Testis (tissue), 3 donors: ENCODE measurements around the gene ZNF727. TPM values are rescaled to one million over a fixed set of nuclear protein-coding genes. Genes with fewer than 3 reads are reported as not detected.
"Not testable (repeated sequence)": the region's sequence is repeated elsewhere in the genome, so short reads cannot be mapped to it uniquely, and the experiment has no call there.

Experiments
- DNase-seq: peaks from one replicate; pipeline ENCODE4 v3.0.0-alpha.2; 2019
- H3K27ac ChIP-seq, 2 donors: fragments of 200-600 bp; sonication (generic); one replicate each; pipeline ENCODE4 v1.5.1; 2019
- H3K27me3 ChIP-seq: fragments of 200-600 bp; sonication (generic); one replicate; pipeline ENCODE4 v1.5.1; 2019
- H3K36me3 ChIP-seq: fragments of 200-600 bp; sonication (generic); one replicate; pipeline ENCODE4 v1.5.1; 2017; ENCODE audit warnings: low read depth; ENCODE audit errors: missing control alignments
- H3K4me1 ChIP-seq: fragments of 200-600 bp; sonication (generic); one replicate; pipeline ENCODE4 v1.5.1; 2019
- H3K4me3 ChIP-seq, 2 donors: fragments of 200-600 bp; sonication (generic); one replicate each; pipeline ENCODE4 v1.5.1; 2017 to 2019
- H3K9me3 ChIP-seq: fragments of 200-600 bp; sonication (generic); one replicate; pipeline ENCODE4 v1.5.1; 2017
- CTCF ChIP-seq, 3 experiments: fragments of 450-650 bp in 2 of 3; fragments of 200-600 bp in 1 of 3; sonication (generic) in 1 of 3; IDR thresholded peaks; one replicate each; pipeline ENCODE4 v1.5.1; 2016 to 2019; ENCODE audit warnings: antibody characterized with exemption in 3 of 3, mild to moderate bottlenecking in 2 of 3, moderate library complexity in 1 of 3
- POLR2A ChIP-seq: fragments of 450-650 bp; IDR thresholded peaks from one replicate; pipeline ENCODE4 v1.6.1; 2017; ENCODE audit warnings: antibody characterized with exemption, mild to moderate bottlenecking, moderate library complexity
- WGBS, 2 donors: methylation state at CpG; one replicate each; pipeline ENCODE4 v1.1.5; 2018; 5-methylcytosine and 5-hydroxymethylcytosine counted together
- intact Hi-C: fragments of 100-400 bp; cut with DNase I; formaldehyde crosslinking; loops from one replicate; pipeline ENCODE4 v1.15.1; 2023; ENCODE audit warnings: low total_unique reads
- polyA plus RNA-seq: library from polyadenylated mRNA; stranded (reverse); fragments of 350-450 nt; fragmentation: Illumina TruSeq; extraction: RNeasy Lipid Tissue Mini Kit (QIAGEN cat#74804); gene quantifications from one replicate; pipeline ENCODE4 v1.2.3, GENCODE V29; 2014; ENCODE audit warnings: low read depth, low replicate concordance; ENCODE audit not compliant: insufficient read depth
- total RNA-seq, 2 donors: library from RNA; depleted of rRNA; stranded (reverse); fragments of >200 nt; gene quantifications; one replicate each; pipeline ENCODE4 v1.2.3, GENCODE V29; 2016

Gene ZNF727
- total and polyA plus RNA-seq, 3 donors from 2014 or later = 3.4 to 12.4 (median 12.1) TPM

- 14 to 23% methylated on average over 11 to 12 of the region's 12 CpGs for WGBS, 2 donors
- peak; percentile 22 for DNase-seq
- TF ChIP-seq POLR2A (no peak), CTCF (IDR thresholded peaks at IDR 0.05) (no peak)
- Histone ChIP-seq H3K27me3 (no peaks in the 10 kb centered on the region), H3K9me3 (no peaks in the 10 kb centered on the region), H3K36me3 (no peaks in the 10 kb centered on the region), H3K4me3 (peak overlapping the region; percentile 61 to 65), H3K27ac (peak overlapping the region; percentile 43 to 89), H3K4me1 (no peaks in the 10 kb centered on the region)
- intact Hi-C loops = no loop called here
Observed at GRCh38 chr7:64046041-64046389, 781 bp downstream of the ZNF727 start.

- WGBS, 2 donors = 79 to 82% methylated on average over 3 of the region's 3 CpGs
- intact Hi-C loops = not testable (repeated sequence)
Observed at GRCh38 chr7:64077837-64078698, 32.8 kb downstream of the ZNF727 start.

GRCh38 chr7:64078699-64078994 lies 33.4 kb downstream of the ZNF727 start:
- Histone ChIP-seq H3K36me3 (no peaks in the 10 kb centered on the region), H3K9me3 (no peaks in the 10 kb centered on the region)
- TF ChIP-seq POLR2A = no peak
- no peak for TF ChIP-seq CTCF (IDR thresholded peaks at IDR 0.05)

More at GRCh38 chr7:64077837-64078698, 32.8 kb downstream of the ZNF727 start:
- H3K9me3 ChIP-seq, H3K27ac ChIP-seq, H3K4me1 ChIP-seq, H3K36me3 ChIP-seq, H3K27me3 ChIP-seq, H3K4me3 ChIP-seq, DNase-seq: not testable (repeated sequence)

DNA sequence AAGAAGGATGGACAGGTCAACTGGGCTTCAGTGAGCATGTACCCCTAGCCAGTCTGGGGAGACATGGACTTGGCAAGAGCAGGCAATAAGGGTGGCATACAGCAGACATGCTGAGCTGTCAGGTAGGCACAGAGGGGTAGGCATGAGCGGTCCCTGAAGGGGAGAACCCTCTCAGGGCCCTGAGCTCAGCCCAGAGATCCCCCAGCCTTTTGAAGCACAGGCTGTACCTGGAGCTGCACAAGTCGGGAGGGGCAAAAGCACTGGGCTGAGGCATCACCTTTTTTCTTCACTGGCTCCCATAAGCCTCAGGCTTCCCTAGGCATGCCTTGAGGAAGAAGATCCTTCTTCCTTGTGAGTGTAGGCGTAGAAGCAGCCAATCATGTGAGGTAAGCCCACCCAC lies 42.3 kb downstream of the ZNF727 start:
- no peaks in the 10 kb centered on the region for H3K27me3 ChIP-seq
- intact Hi-C loops = no loop called here
- H3K4me1 ChIP-seq = no peaks in the 10 kb centered on the region
- H3K9me3 ChIP-seq = no peaks in the 10 kb centered on the region
- H3K27ac ChIP-seq = no peak overlapping the region
- no peaks in the 10 kb centered on the region for H3K36me3 ChIP-seq
- TF ChIP-seq CTCF (IDR thresholded peaks at IDR 0.05) (no peak), POLR2A (no peak)
- DNase-seq = no peak
- no peak overlapping the region for H3K4me3 ChIP-seq
- 62% methylated on average over 3 of the region's 3 CpGs; no CpG with 5 or more reads in 1 of the 2 donors for WGBS, 2 donors

More at GRCh38 chr7:64078699-64078994, 33.4 kb downstream of the ZNF727 start:
- H3K27ac ChIP-seq = no peak overlapping the region
- H3K27me3 ChIP-seq = no peaks in the 10 kb centered on the region
- DNase-seq = no peak
- WGBS, 2 donors = 86 to 93% methylated on average over 2 of the region's 2 CpGs
- H3K4me3 ChIP-seq = no peak overlapping the region
- no peaks in the 10 kb centered on the region for H3K4me1 ChIP-seq
- intact Hi-C loops = no loop called here

- H3K4me3 ChIP-seq, H3K27ac ChIP-seq, H3K4me1 ChIP-seq, H3K9me3 ChIP-seq, DNase-seq, H3K27me3 ChIP-seq, intact Hi-C loops, H3K36me3 ChIP-seq: not testable (repeated sequence)
- WGBS, 2 donors = 73 to 81% methylated on average over 5 of the region's 5 CpGs
Observed at GRCh38 chr7:64088863-64089262, 43.6 kb downstream of the ZNF727 start.

Other genes with a start within 250 kb of the ZNF727 start
- 1 to 10 TPM; 2.6 to 3.5 TPM for gene ZNF722, start 46.6 kb upstream of the ZNF727 start, total RNA-seq
- 1.2 TPM for gene ZNF722, start 46.6 kb upstream of the ZNF727 start, polyA plus RNA-seq
- under 1 TPM; 0.19 to 0.31 TPM for gene ZNF735, start 161.8 kb downstream of the ZNF727 start, total RNA-seq
- gene ZNF735, start 161.8 kb downstream of the ZNF727 start, polyA plus RNA-seq = not detected
- gene ZNF679, start 183.0 kb downstream of the ZNF727 start, total RNA-seq = 1 to 10 TPM; 1.3 to 2.6 TPM
- 0.99 TPM for gene ZNF679, start 183.0 kb downstream of the ZNF727 start, polyA plus RNA-seq